DND-41 (cell line): ENCODE measurements around the gene ELOA.
A peak's percentile ranks its signal among the peaks of the same experiment; 100 is the strongest.

Source experiments
- ATAC-seq: fragments of 200-7000 bp; cut with Tn5 transposase; 3 replicates; pipeline ENCODE4 v1.9.1; 2021; ENCODE audit warnings: low read depth; ENCODE audit not compliant: insufficient read depth
- DNase-seq: peaks from one replicate; pipeline ENCODE4 v3.0.0-alpha.2; 2020
- H2AFZ ChIP-seq: 2 replicates; pipeline ENCODE4 v1.6.0; 2012; ENCODE audit warnings: low read depth, low read length
- H3K27ac ChIP-seq: 2 replicates; pipeline ENCODE4 v1.5.1; 2012; ENCODE audit warnings: low read length, inconsistent platforms
- H3K27me3 ChIP-seq: fragments of 200-600 bp; sonication (generic); 2 replicates; pipeline ENCODE4 v1.6.0; 2012; ENCODE audit warnings: low read length, mild to moderate bottlenecking, inconsistent platforms; ENCODE audit not compliant: insufficient read depth, poor library complexity
- H3K36me3 ChIP-seq: 2 replicates; pipeline ENCODE4 v1.5.1; 2012; ENCODE audit warnings: low read length, inconsistent platforms; ENCODE audit not compliant: insufficient read depth
- H3K4me1 ChIP-seq: 2 replicates; pipeline ENCODE4 v1.5.1; 2012; ENCODE audit warnings: mild to moderate bottlenecking, low read length; ENCODE audit not compliant: insufficient read depth
- H3K4me2 ChIP-seq: 2 replicates; pipeline ENCODE4 v1.6.0; 2012; ENCODE audit warnings: mild to moderate bottlenecking, moderate library complexity, low read length, inconsistent platforms; ENCODE audit not compliant: insufficient read depth
- H3K4me3 ChIP-seq, 2 experiments: fragments of 200-600 bp in 1 of 2; shearing (Covaris generic) in 1 of 2; 2 replicates each; pipeline ENCODE4 v1.5.1; 2012 to 2016; ENCODE audit warnings: inconsistent platforms in 2 of 2, low read length in 2 of 2, mild to moderate bottlenecking in 2 of 2, low read depth in 1 of 2, moderate library complexity in 1 of 2
- H3K79me2 ChIP-seq: 2 replicates; pipeline ENCODE4 v1.6.0; 2012; ENCODE audit warnings: low read length, inconsistent platforms; ENCODE audit not compliant: insufficient read depth
- H3K9ac ChIP-seq: 2 replicates; pipeline ENCODE4 v1.6.0; 2012; ENCODE audit warnings: low read depth, mild to moderate bottlenecking, inconsistent platforms, low read length, moderate library complexity
- H3K9me3 ChIP-seq: 2 replicates; pipeline ENCODE4 v1.5.1; 2012; ENCODE audit warnings: low read length, moderate library complexity, mild to moderate bottlenecking, inconsistent platforms; ENCODE audit not compliant: insufficient read depth, severe bottlenecking
- H4K20me1 ChIP-seq: 2 replicates; pipeline ENCODE4 v1.6.0; 2012; ENCODE audit warnings: low read length; ENCODE audit not compliant: insufficient read depth
- EZH2 ChIP-seq: IDR thresholded peaks from 3 replicates; pipeline ENCODE4 v1.6.1; 2012; ENCODE audit warnings: borderline replicate concordance, low read depth, mild to moderate bottlenecking, moderate library complexity, low read length, inconsistent platforms; ENCODE audit not compliant: severe bottlenecking
- TF ChIP-seq, protein P1 (sequence below): IDR thresholded peaks from 2 replicates; pipeline ENCODE4 v1.5.1; 2012; ENCODE audit warnings: borderline replicate concordance, low read length, moderate library complexity, mild to moderate bottlenecking; ENCODE audit not compliant: poor library complexity, severe bottlenecking; ENCODE audit errors: extremely low read depth

ELOA gene

DNA sequence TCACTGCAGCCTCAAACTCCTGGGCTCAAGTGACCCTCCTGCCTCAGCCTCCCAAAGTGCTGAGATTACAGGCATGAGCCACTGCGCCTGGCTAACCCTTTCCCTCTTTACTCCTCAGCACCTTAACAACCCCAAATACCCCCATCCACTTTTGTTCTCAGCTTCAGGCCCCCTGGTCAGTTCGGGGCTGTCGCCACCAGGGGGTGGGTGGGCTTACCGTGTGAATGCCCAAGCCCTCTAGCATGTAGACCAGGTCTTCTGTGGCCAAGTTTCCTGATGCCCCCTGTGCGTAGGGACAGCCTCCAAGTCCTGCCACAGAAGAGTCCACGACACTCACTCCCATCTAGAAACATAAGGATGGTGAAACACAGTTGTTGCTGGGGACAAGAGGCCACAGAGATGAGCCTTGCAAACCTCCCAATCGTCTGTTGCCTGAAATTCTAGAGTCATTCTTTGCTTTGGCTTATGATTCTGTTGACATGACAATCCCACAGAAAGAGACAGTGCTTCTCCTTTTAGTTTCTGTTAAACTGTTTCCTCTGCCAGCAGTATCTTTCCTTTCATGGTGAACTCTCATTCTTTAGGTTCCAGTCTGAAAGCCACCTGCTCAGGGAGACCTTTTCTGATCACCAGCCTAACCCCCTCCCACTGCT lies 61.0 kb downstream of the ELOA start:
- no peaks in the 10 kb centered on the region for H4K20me1 ChIP-seq
- no peak overlapping the region for H3K4me2 ChIP-seq
- DNase-seq (no peak), ATAC-seq (no peak)
- H3K4me1 ChIP-seq, result peaks cover 18% of the 10 kb centered on the region
- H3K27ac ChIP-seq, result no peak overlapping the region
- no peaks in the 10 kb centered on the region for H3K27me3 ChIP-seq
- H3K9me3 ChIP-seq, result no peaks in the 10 kb centered on the region
- peaks cover 9% of the 10 kb centered on the region for H3K79me2 ChIP-seq
- peaks cover 16% of the 10 kb centered on the region for H3K36me3 ChIP-seq
- no peak overlapping the region for H3K9ac ChIP-seq
- H2AFZ ChIP-seq, result no peak overlapping the region
- no peak overlapping the region for H3K4me3 ChIP-seq
- TF ChIP-seq, protein P1, sequence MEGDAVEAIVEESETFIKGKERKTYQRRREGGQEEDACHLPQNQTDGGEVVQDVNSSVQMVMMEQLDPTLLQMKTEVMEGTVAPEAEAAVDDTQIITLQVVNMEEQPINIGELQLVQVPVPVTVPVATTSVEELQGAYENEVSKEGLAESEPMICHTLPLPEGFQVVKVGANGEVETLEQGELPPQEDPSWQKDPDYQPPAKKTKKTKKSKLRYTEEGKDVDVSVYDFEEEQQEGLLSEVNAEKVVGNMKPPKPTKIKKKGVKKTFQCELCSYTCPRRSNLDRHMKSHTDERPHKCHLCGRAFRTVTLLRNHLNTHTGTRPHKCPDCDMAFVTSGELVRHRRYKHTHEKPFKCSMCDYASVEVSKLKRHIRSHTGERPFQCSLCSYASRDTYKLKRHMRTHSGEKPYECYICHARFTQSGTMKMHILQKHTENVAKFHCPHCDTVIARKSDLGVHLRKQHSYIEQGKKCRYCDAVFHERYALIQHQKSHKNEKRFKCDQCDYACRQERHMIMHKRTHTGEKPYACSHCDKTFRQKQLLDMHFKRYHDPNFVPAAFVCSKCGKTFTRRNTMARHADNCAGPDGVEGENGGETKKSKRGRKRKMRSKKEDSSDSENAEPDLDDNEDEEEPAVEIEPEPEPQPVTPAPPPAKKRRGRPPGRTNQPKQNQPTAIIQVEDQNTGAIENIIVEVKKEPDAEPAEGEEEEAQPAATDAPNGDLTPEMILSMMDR, result peak; percentile 13
- no peak for TF ChIP-seq EZH2

DNA sequence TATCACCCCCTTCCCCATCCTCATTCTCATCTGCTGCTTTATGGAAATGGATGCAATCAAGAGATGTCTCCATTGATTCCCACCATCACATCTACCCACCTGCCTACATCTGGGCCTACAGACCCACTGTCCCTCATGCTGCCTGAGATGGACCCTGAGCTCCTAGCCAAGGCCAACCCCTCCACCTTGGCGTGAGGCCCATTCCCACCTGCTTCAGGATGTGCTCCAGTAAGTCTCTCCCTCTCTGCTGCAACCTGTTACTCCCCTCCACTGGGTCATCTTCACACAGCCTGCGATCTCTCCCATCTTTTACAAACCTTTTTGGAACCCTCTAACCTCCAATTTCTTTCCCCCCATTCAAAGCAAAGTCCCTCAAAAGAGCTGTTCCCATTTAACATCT lies 61.8 kb downstream of the ELOA start:
- H3K4me2 ChIP-seq, result no peak overlapping the region
- ATAC-seq, result no peak
- H3K4me1 ChIP-seq, result peaks cover 11% of the 10 kb centered on the region

DNA sequence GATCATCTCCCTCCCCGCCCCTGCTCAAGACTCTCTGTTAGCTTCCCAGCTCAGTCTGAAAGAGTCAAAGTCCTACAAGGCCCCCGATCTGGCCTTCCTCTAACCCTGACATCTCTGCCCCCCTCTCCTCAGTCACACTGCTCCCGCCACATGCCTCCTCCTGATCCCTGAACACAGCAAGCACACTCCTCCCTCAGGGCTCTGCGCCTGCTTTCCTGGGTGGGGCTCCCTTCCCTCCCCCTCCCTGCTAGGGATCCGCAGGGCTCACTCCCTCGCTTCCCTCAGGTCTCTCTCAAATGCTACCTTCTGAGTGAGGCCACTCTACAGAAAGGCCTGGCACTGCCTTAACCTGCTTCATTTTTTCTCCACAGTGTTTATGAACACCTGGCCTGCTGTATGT lies 63.0 kb downstream of the ELOA start:
- Histone ChIP-seq H3K36me3 (peaks cover 19% of the 10 kb centered on the region), H4K20me1 (no peaks in the 10 kb centered on the region), H3K4me1 (peaks cover 8% of the 10 kb centered on the region), H3K4me3 (no peak overlapping the region), H3K27me3 (no peaks in the 10 kb centered on the region), H3K9ac (no peak overlapping the region), H3K27ac (no peak overlapping the region), H3K4me2 (no peak overlapping the region), H3K9me3 (no peaks in the 10 kb centered on the region), H3K79me2 (no peaks in the 10 kb centered on the region), H2AFZ (no peak overlapping the region)
- DNase-seq (no peak), ATAC-seq (no peak)
- TF ChIP-seq EZH2, result no peak
- TF ChIP-seq, protein P1, result no peak

More for the DNA sequence above, 61.8 kb downstream of the ELOA start:
- Histone ChIP-seq H3K36me3 (peaks cover 16% of the 10 kb centered on the region), H3K27ac (no peak overlapping the region), H2AFZ (no peak overlapping the region), H3K9ac (no peak overlapping the region), H3K79me2 (peaks cover 5% of the 10 kb centered on the region; the same call in 1 of the 2 replicates), H4K20me1 (no peaks in the 10 kb centered on the region), H3K9me3 (no peaks in the 10 kb centered on the region), H3K27me3 (no peaks in the 10 kb centered on the region), H3K4me3 (no peak overlapping the region)
- no peak for DNase-seq
- TF ChIP-seq EZH2, result no peak
- TF ChIP-seq, protein P1, result no peak

DNA sequence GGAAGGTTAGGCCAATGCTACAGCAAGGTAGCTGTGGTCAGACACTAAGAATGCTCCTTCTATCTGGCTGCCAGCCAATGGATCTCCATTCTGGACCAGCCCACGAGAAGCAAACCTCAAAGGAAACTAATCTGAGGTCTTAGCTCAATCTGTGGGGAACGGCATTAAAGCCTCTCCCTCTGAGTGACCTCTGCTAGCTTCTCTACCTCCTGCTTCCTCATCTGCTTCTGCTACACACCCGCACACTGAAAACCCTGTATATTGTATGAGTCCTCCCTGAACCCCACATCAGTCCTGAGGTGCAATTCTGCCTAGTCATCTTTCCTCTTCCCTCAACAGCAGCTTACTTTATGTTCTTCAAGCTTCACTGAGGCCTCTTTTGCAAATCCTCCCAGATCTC lies 64.2 kb downstream of the ELOA start:
- Histone ChIP-seq H3K27me3 (no peaks in the 10 kb centered on the region), H3K9ac (no peak overlapping the region), H3K4me3 (no peak overlapping the region), H3K4me2 (no peak overlapping the region), H3K27ac (no peak overlapping the region), H4K20me1 (no peaks in the 10 kb centered on the region), H2AFZ (no peak overlapping the region), H3K9me3 (no peaks in the 10 kb centered on the region), H3K36me3 (peaks cover 22% of the 10 kb centered on the region), H3K4me1 (no peaks in the 10 kb centered on the region), H3K79me2 (no peaks in the 10 kb centered on the region)
- TF ChIP-seq EZH2, result no peak
- TF ChIP-seq, protein P1, result no peak
- ATAC-seq (no peak), DNase-seq (no peak)
